Cardiac muscle cell (in vitro differentiated cells and primary cell): ENCODE measurements around the gene BHMT. TPM values are rescaled to one million over a fixed set of nuclear protein-coding genes. Genes with fewer than 3 reads are reported as not detected.

Experiments used
- DNase-seq, 2 donors: peaks; one replicate each; pipeline versions ENCODE4 v3.0.0 to v3.0.0-alpha.2; 2010 to 2017; ENCODE audit warnings: low read depth in 1 of 2, low spot score in 1 of 2
- H3K27ac ChIP-seq: fragments of 200-600 bp; sonication (generic); 2 replicates; pipeline ENCODE4 v1.5.1; 2016
- H3K27me3 ChIP-seq: fragments of 200-600 bp; sonication (generic); 2 replicates; pipeline ENCODE4 v1.6.0; 2016; ENCODE audit warnings: control low read depth
- H3K36me3 ChIP-seq: fragments of 200-600 bp; sonication (generic); 2 replicates; pipeline ENCODE4 v1.5.1; 2016; ENCODE audit warnings: control low read depth
- H3K4me1 ChIP-seq: fragments of 200-600 bp; sonication (generic); 2 replicates; pipeline ENCODE4 v1.8.1; 2017; ENCODE audit warnings: low read depth, mild to moderate bottlenecking, mixed run types
- H3K4me3 ChIP-seq: fragments of 200-600 bp; sonication (generic); 2 replicates; pipeline ENCODE4 v1.5.1; 2016; ENCODE audit warnings: mild to moderate bottlenecking
- H3K9me3 ChIP-seq: fragments of 200-600 bp; sonication (generic); 2 replicates; pipeline ENCODE4 v1.5.1; 2017; ENCODE audit warnings: low read depth, mild to moderate bottlenecking, control low read depth
- CTCF ChIP-seq: IDR thresholded peaks from 2 replicates; pipeline ENCODE4 v1.5.1; 2012; ENCODE audit warnings: low read depth, mild to moderate bottlenecking, low read length
- polyA plus RNA-seq: library from polyadenylated mRNA; unstranded; fragments of >200 nt; fragmentation: Nextera tagmentation; extraction: Ambion mirVana; gene quantifications from 2 replicates; pipeline ENCODE4 v1.2.1, GENCODE V29; 2016
- total RNA-seq: library from RNA; depleted of rRNA; stranded (reverse); fragments of >200 nt; gene quantifications from 2 replicates; pipeline ENCODE4 v1.2.3, GENCODE V29; 2016

The BHMT gene
- total and polyA plus RNA-seq, 2 experiments from 2014 or later = 0.42 TPM; not detected in 1

GRCh38 chr5:79111960-79112702 lies 522 bp downstream of the BHMT start:
- TF ChIP-seq CTCF = no peak
- peak in 1 of 2 donors; percentile 20 for DNase-seq
- H3K4me3 ChIP-seq = peak overlapping the region; percentile 9
- H3K27ac ChIP-seq = no peak overlapping the region
- peaks cover 67% of the 10 kb centered on the region for H3K27me3 ChIP-seq
- no peaks in the 10 kb centered on the region for H3K36me3 ChIP-seq
- no peaks in the 10 kb centered on the region for H3K9me3 ChIP-seq
- no peaks in the 10 kb centered on the region for H3K4me1 ChIP-seq

GRCh38 chr5:79112703-79113058 lies 1.1 kb downstream of the BHMT start:
- Histone ChIP-seq H3K4me3 (no peak overlapping the region), H3K27ac (no peak overlapping the region), H3K27me3 (peaks cover 67% of the 10 kb centered on the region), H3K36me3 (no peaks in the 10 kb centered on the region), H3K4me1 (no peaks in the 10 kb centered on the region), H3K9me3 (no peaks in the 10 kb centered on the region)
- DNase-seq = no peak
- TF ChIP-seq CTCF = no peak

GRCh38 chr5:79119486-79119885 lies 7.9 kb downstream of the BHMT start:
- no peak overlapping the region for H3K27ac ChIP-seq
- no peak overlapping the region for H3K4me3 ChIP-seq
- no peak for TF ChIP-seq CTCF
- peaks cover 16% of the 10 kb centered on the region for H3K27me3 ChIP-seq
- no peak for DNase-seq
- no peaks in the 10 kb centered on the region for H3K36me3 ChIP-seq
- H3K4me1 ChIP-seq = no peaks in the 10 kb centered on the region
- H3K9me3 ChIP-seq = no peaks in the 10 kb centered on the region

GRCh38 chr5:79120221-79120620 lies 8.6 kb downstream of the BHMT start:
- no peak overlapping the region for H3K4me3 ChIP-seq
- no peak for TF ChIP-seq CTCF
- no peaks in the 10 kb centered on the region for H3K9me3 ChIP-seq
- peaks cover 9% of the 10 kb centered on the region for H3K27me3 ChIP-seq
- H3K36me3 ChIP-seq = no peaks in the 10 kb centered on the region
- no peak for DNase-seq
- H3K4me1 ChIP-seq = no peaks in the 10 kb centered on the region
- no peak overlapping the region for H3K27ac ChIP-seq

GRCh38 chr5:79122973-79123372 lies 11.4 kb downstream of the BHMT start:
- H3K4me1 ChIP-seq = no peaks in the 10 kb centered on the region
- no peak overlapping the region for H3K27ac ChIP-seq
- H3K27me3 ChIP-seq = no peaks in the 10 kb centered on the region
- H3K36me3 ChIP-seq = no peaks in the 10 kb centered on the region
- H3K4me3 ChIP-seq = no peak overlapping the region
- DNase-seq = no peak
- H3K9me3 ChIP-seq = no peaks in the 10 kb centered on the region
- TF ChIP-seq CTCF = no peak
